Calu3 (cell line): ENCODE results near the gene SWT1. TPM values are rescaled to one million over a fixed set of nuclear protein-coding genes. Genes with fewer than 3 reads are reported as not detected.

Source experiments
- BruUV-seq: library from RNA; stranded (reverse); fragments of 400-500 nt; replicated peaks from 2 replicates; lab custom pipeline; 2021; lab: Mats Ljungman, UMichigan
- CTCF ChIA-PET: fragments of 300-600 bp; sonication (Branson Sonifier 250); formaldehyde crosslinking; loops from one replicate; lab custom pipeline; 2022; ENCODE audit warnings: antibody characterized with exemption; lab: Charles Lee
- DNase-seq: peaks from one replicate; pipeline ENCODE4 v3.0.0; 2022
- H3K27ac Mint-ChIP-seq: one replicate; pipeline ENCODE4 v1.8.0; 2022; ENCODE audit warnings: mixed read lengths; ENCODE audit not compliant: unreplicated experiment
- H3K27me3 Mint-ChIP-seq: one replicate; pipeline ENCODE4 v1.8.0; 2022; ENCODE audit warnings: mixed read lengths; ENCODE audit not compliant: unreplicated experiment
- H3K36me3 Mint-ChIP-seq: one replicate; pipeline ENCODE4 v1.8.0; 2022; ENCODE audit warnings: mild to moderate bottlenecking, moderate library complexity, mixed read lengths; ENCODE audit not compliant: insufficient read depth, unreplicated experiment
- H3K4me1 Mint-ChIP-seq: one replicate; pipeline ENCODE4 v1.8.0; 2022; ENCODE audit warnings: mild to moderate bottlenecking, low read depth, mixed read lengths; ENCODE audit not compliant: unreplicated experiment
- H3K4me3 Mint-ChIP-seq: one replicate; pipeline ENCODE4 v1.8.0; 2022; ENCODE audit warnings: mild to moderate bottlenecking, low read depth, moderate library complexity, mixed read lengths; ENCODE audit not compliant: unreplicated experiment
- H3K9me3 Mint-ChIP-seq: one replicate; pipeline ENCODE4 v1.8.0; 2022; ENCODE audit warnings: low read depth, mixed read lengths; ENCODE audit not compliant: unreplicated experiment
- CTCF ChIP-seq: fragments of 200-600 bp; IDR thresholded peaks from one replicate; pipeline ENCODE4 v1.8.0; 2022; ENCODE audit warnings: antibody characterized with exemption; ENCODE audit not compliant: unreplicated experiment
- intact Hi-C: fragments of 100-400 bp; cut with micrococcal nuclease; formaldehyde crosslinking; loops from one replicate; pipeline ENCODE4 v1.10.0; 2022; ENCODE audit not compliant: unreplicated experiment
- total RNA-seq: library from RNA; stranded (reverse); gene quantifications from 2 replicates; pipeline ENCODE4 v1.2.3, GENCODE V29; 2022

SWT1 gene
- total RNA-seq, 1 experiment from 2014 or later, result 2.9 TPM

GRCh38 chr1:185238447-185238846 is 81.5 kb downstream of the SWT1 start:
- H3K27me3 Mint-ChIP-seq, result no peaks in the 10 kb centered on the region
- intact Hi-C loops, result loop anchor here (1.0 to 5.0 kb wide), 2 partner anchors 74 to 432 kb away; no protein-coding TSS in a partner anchor
- CTCF ChIA-PET, result interaction anchor here (0.9 to 1.7 kb wide), 4 partner anchors 79 to 442 kb away, joined by 3 to 12 read pairs (median 6); partner anchors contain the start of gene IVNS1ABP
- H3K27ac Mint-ChIP-seq, result no peak overlapping the region
- H3K4me3 Mint-ChIP-seq, result no peak overlapping the region
- H3K4me1 Mint-ChIP-seq, result no peaks in the 10 kb centered on the region
- BruUV-seq, result no TSS peak
- H3K9me3 Mint-ChIP-seq, result no peaks in the 10 kb centered on the region
- no peaks in the 10 kb centered on the region for H3K36me3 Mint-ChIP-seq
- peak; percentile 14 for TF ChIP-seq CTCF
- DNase-seq, result no peak

GRCh38 chr1:185239861-185240260 is 82.9 kb downstream of the SWT1 start:
- CTCF ChIA-PET, result interaction anchor here (0.6 to 1.7 kb wide), 4 partner anchors 11 to 575 kb away, joined by 3 to 8 read pairs (median 4); no protein-coding TSS in a partner anchor
- TF ChIP-seq CTCF, result no peak
- Mint-ChIP-seq H3K36me3 (no peaks in the 10 kb centered on the region), H3K27me3 (no peaks in the 10 kb centered on the region), H3K4me1 (no peaks in the 10 kb centered on the region), H3K27ac (no peak overlapping the region), H3K9me3 (no peaks in the 10 kb centered on the region), H3K4me3 (no peak overlapping the region)
- no peak for DNase-seq
- intact Hi-C loops, result loop anchor here (5.0 kb wide), 2 partner anchors 72 to 457 kb away; no protein-coding TSS in a partner anchor
- BruUV-seq, result no TSS peak

GRCh38 chr1:185241127-185241526 is 84.2 kb downstream of the SWT1 start:
- H3K27ac Mint-ChIP-seq, result no peak overlapping the region
- no peak for DNase-seq
- no peaks in the 10 kb centered on the region for H3K9me3 Mint-ChIP-seq
- CTCF ChIA-PET, result interaction anchor here (0.8 kb wide), 1 partner anchor 76 kb away, joined by 3 read pairs; the partner anchor contains the start of gene IVNS1ABP
- H3K4me3 Mint-ChIP-seq, result no peak overlapping the region
- no peak for TF ChIP-seq CTCF
- no peaks in the 10 kb centered on the region for H3K36me3 Mint-ChIP-seq
- no TSS peak for BruUV-seq
- no peaks in the 10 kb centered on the region for H3K27me3 Mint-ChIP-seq
- H3K4me1 Mint-ChIP-seq, result no peaks in the 10 kb centered on the region
- intact Hi-C loops, result loop anchor here (5.0 kb wide), 1 partner anchor 456 kb away; no protein-coding TSS in a partner anchor

- Mint-ChIP-seq H3K9me3 (no peaks in the 10 kb centered on the region), H3K4me3 (no peak overlapping the region), H3K27ac (no peak overlapping the region), H3K36me3 (no peaks in the 10 kb centered on the region), H3K27me3 (no peaks in the 10 kb centered on the region), H3K4me1 (no peaks in the 10 kb centered on the region)
- intact Hi-C loops, result loop anchor here (5.0 kb wide), 1 partner anchor 453 kb away; no protein-coding TSS in a partner anchor
- BruUV-seq, result no TSS peak
- no peak for TF ChIP-seq CTCF
- DNase-seq, result peak; percentile 3
- CTCF ChIA-PET, result no interaction called here
Measured at GRCh38 chr1:185244015-185244747, 87.2 kb downstream of the SWT1 start.
